ENCODE results near the gene DNASE1L1. TPM values are rescaled to one million over a fixed set of nuclear protein-coding genes. Genes with fewer than 3 reads are reported as not detected.
A peak's percentile ranks its signal among the peaks of the same experiment; 100 is the strongest.

The DNASE1L1 gene
- total and polyA plus RNA-seq, 2 of the 13 experiments (the other 11 are each of a cell fraction or from before 2014, with no cell fraction given): 4.7 to 12.3 TPM

- TF ChIP-seq RORA (CRISPR knock-in tag; IDR thresholded peaks at IDR 0.05) (no peak), TARDBP (CRISPR knock-in tag; IDR thresholded peaks at IDR 0.05) (no peak), ARNTL (CRISPR knock-in tag; IDR thresholded peaks at IDR 0.05) (no peak), ZNF644 (CRISPR knock-in tag; IDR thresholded peaks at IDR 0.05; ENCODE audit: low read depth) (no peak), ZIK1 (CRISPR knock-in tag; IDR thresholded peaks at IDR 0.05; ENCODE audit: borderline replicate concordance, low read depth) (no peak), NCOR1 (IDR thresholded peaks at IDR 0.05; ENCODE audit: borderline replicate concordance, low read length) (no peak), CTCF (CRISPR knock-in tag; IDR thresholded peaks at IDR 0.05) (peak; percentile 62), ZMAT3 (CRISPR knock-in tag; conservative IDR thresholded peaks at IDR 0.05) (no peak), SATB2 (CRISPR knock-in tag; IDR thresholded peaks at IDR 0.05) (no peak), ZNF234 (CRISPR knock-in tag; conservative IDR thresholded peaks at IDR 0.05) (no peak), HMG20B (CRISPR knock-in tag; conservative IDR thresholded peaks at IDR 0.05) (no peak), ZNF24 (IDR thresholded peaks at IDR 0.05) (no peak), GFI1 (CRISPR knock-in tag; IDR thresholded peaks at IDR 0.05; ENCODE audit: borderline replicate concordance) (no peak), GABPB1 (CRISPR knock-in tag; IDR thresholded peaks at IDR 0.05) (no peak), KLF13 (CRISPR knock-in tag; IDR thresholded peaks at IDR 0.05) (no peak)
- TF ChIP-seq, protein P1, sequence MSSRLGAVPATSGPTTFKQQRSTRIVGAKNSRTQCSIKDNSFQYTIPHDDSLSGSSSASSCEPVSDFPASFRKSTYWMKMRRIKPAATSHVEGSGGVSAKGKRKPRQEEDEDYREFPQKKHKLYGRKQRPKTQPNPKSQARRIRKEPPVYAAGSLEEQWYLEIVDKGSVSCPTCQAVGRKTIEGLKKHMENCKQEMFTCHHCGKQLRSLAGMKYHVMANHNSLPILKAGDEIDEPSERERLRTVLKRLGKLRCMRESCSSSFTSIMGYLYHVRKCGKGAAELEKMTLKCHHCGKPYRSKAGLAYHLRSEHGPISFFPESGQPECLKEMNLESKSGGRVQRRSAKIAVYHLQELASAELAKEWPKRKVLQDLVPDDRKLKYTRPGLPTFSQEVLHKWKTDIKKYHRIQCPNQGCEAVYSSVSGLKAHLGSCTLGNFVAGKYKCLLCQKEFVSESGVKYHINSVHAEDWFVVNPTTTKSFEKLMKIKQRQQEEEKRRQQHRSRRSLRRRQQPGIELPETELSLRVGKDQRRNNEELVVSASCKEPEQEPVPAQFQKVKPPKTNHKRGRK (CRISPR knock-in tag; IDR thresholded peaks at IDR 0.05): no peak
- TF ChIP-seq, protein P2, sequence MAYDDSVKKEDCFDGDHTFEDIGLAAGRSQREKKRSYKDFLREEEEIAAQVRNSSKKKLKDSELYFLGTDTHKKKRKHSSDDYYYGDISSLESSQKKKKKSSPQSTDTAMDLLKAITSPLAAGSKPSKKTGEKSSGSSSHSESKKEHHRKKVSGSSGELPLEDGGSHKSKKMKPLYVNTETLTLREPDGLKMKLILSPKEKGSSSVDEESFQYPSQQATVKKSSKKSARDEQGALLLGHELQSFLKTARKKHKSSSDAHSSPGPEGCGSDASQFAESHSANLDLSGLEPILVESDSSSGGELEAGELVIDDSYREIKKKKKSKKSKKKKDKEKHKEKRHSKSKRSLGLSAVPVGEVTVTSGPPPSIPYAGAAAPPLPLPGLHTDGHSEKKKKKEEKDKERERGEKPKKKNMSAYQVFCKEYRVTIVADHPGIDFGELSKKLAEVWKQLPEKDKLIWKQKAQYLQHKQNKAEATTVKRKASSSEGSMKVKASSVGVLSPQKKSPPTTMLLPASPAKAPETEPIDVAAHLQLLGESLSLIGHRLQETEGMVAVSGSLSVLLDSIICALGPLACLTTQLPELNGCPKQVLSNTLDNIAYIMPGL (CRISPR knock-in tag; IDR thresholded peaks at IDR 0.05; ENCODE audit: borderline replicate concordance in 1 of 2, low read depth in 1 of 2): peak in 1 of 2 experiments; percentile 34; a peak in 1 of 4 replicates
- TF ChIP-seq, protein P3, sequence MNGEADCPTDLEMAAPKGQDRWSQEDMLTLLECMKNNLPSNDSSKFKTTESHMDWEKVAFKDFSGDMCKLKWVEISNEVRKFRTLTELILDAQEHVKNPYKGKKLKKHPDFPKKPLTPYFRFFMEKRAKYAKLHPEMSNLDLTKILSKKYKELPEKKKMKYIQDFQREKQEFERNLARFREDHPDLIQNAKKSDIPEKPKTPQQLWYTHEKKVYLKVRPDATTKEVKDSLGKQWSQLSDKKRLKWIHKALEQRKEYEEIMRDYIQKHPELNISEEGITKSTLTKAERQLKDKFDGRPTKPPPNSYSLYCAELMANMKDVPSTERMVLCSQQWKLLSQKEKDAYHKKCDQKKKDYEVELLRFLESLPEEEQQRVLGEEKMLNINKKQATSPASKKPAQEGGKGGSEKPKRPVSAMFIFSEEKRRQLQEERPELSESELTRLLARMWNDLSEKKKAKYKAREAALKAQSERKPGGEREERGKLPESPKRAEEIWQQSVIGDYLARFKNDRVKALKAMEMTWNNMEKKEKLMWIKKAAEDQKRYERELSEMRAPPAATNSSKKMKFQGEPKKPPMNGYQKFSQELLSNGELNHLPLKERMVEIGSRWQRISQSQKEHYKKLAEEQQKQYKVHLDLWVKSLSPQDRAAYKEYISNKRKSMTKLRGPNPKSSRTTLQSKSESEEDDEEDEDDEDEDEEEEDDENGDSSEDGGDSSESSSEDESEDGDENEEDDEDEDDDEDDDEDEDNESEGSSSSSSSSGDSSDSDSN (CRISPR knock-in tag; IDR thresholded peaks at IDR 0.05): 0 out of 2 replicates have a peak, but pooled peaks have one; percentile 27
- TF ChIP-seq, protein P4, sequence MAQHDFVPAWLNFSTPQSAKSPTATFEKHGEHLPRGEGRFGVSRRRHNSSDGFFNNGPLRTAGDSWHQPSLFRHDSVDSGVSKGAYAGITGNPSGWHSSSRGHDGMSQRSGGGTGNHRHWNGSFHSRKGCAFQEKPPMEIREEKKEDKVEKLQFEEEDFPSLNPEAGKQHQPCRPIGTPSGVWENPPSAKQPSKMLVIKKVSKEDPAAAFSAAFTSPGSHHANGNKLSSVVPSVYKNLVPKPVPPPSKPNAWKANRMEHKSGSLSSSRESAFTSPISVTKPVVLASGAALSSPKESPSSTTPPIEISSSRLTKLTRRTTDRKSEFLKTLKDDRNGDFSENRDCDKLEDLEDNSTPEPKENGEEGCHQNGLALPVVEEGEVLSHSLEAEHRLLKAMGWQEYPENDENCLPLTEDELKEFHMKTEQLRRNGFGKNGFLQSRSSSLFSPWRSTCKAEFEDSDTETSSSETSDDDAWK (CRISPR knock-in tag; IDR thresholded peaks at IDR 0.05): no peak
These were observed 24.7 kb downstream of the DNASE1L1 start (continued) for GRCh38 chrX:154384284-154384892.

Measured in HepG2 (cell line).